Measurements from ENCODE around the gene PPIL4.

DNA sequence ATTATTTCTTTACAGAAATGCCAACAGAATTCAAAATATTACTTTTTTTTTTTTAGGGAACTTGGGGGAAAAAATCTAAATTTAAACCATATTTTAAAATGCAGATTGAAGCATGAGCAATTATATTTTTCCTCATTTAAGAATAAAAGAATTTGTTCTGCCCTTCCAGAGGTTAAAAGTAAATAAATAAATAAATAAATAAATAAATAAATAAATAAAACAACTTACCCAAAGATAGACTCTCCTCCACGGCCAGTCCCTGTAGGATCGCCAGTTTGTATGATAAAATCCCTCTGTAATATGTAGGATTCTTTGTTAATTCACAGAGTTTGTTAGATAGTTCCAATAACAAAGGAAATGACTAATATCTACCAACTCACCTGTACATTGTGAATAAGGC is 4.7 kb downstream of the PPIL4 start:
- TF ChIP-seq GATA2 (IDR thresholded peaks at IDR 0.05; ENCODE audit: low read depth, low read length) (no peak), GATA3 (IDR thresholded peaks at IDR 0.05; ENCODE audit: low read depth, low read length) (no peak)
